Breast epithelium (tissue), 3 donors: ENCODE results near the gene KIAA1217.

Source experiments
- POLR2A ChIP-seq: fragments of 450-650 bp; IDR thresholded peaks from one replicate; pipeline ENCODE4 v1.6.1; 2016; ENCODE audit warnings: antibody characterized with exemption, mild to moderate bottlenecking, moderate library complexity
- TF ChIP-seq, protein P1 (sequence below), 3 donors: fragments of 450-650 bp; IDR thresholded peaks; one replicate each; pipeline ENCODE4 v1.5.1; 2016 to 2017; ENCODE audit warnings: antibody characterized with exemption in 3 of 3, mild to moderate bottlenecking in 3 of 3, moderate library complexity in 3 of 3

DNA sequence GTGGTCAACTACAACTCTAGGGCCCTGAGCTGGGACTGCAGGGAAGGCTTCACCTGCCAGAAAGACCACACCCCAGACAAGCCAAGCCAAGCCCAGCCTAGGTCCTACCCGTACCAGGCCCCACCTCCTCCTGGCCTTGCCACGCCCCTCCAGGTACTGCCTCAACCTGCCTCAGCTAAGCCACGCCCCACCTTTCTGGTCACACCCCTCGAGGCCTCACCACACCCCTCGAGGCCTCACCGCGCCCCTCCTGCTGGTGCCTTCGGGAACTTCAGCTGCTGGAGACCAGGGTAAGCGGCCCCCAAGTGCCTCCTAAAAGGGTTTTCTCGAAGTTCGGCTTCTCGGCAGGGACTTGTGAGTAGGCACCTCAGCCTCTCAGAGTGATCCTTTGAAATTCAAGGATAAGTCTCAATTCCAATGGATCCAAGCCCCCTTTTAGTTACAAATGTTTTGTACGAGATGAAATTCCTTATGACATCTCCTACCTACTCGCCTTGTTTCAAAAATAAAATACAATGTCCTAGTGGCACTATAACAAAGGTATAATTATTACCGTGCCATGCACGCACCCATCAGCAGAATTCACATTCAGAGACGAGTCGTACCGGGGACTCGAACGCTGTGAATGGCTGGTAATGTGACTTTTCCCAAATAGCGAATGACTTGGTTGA, 343.5 kb downstream of the KIAA1217 start:
- TF ChIP-seq, protein P1, sequence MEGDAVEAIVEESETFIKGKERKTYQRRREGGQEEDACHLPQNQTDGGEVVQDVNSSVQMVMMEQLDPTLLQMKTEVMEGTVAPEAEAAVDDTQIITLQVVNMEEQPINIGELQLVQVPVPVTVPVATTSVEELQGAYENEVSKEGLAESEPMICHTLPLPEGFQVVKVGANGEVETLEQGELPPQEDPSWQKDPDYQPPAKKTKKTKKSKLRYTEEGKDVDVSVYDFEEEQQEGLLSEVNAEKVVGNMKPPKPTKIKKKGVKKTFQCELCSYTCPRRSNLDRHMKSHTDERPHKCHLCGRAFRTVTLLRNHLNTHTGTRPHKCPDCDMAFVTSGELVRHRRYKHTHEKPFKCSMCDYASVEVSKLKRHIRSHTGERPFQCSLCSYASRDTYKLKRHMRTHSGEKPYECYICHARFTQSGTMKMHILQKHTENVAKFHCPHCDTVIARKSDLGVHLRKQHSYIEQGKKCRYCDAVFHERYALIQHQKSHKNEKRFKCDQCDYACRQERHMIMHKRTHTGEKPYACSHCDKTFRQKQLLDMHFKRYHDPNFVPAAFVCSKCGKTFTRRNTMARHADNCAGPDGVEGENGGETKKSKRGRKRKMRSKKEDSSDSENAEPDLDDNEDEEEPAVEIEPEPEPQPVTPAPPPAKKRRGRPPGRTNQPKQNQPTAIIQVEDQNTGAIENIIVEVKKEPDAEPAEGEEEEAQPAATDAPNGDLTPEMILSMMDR (IDR thresholded peaks at IDR 0.05) = peak; percentile 24 to 35 (median 30)
- TF ChIP-seq POLR2A = no peak
